WTC11 (cell line): ENCODE measurements around the gene SMAP1. TPM values are rescaled to one million over a fixed set of nuclear protein-coding genes. Genes with fewer than 3 reads are reported as not detected.
A peak's percentile ranks its signal among the peaks of the same experiment; 100 is the strongest.

Experiments
- ATAC-seq: fragments of 200-7000 bp; cut with Tn5 transposase; 2 replicates; pipeline ENCODE4 v1.10.0; 2021; ENCODE audit warnings: mild to moderate bottlenecking, moderate library complexity
- CTCF ChIA-PET: fragments of 300-600 bp; sonication (Branson Sonifier 250); formaldehyde crosslinking; loops from one replicate; lab custom pipeline; 2021; ENCODE audit warnings: antibody characterized with exemption; lab: Charles Lee
- POLR2A ChIA-PET: fragments of 350-600 bp; sonication (Branson Sonifier 250); formaldehyde crosslinking; loops from one replicate; lab custom pipeline; 2021; ENCODE audit warnings: antibody characterized with exemption; lab: Charles Lee
- DNase-seq: peaks from one replicate; pipeline ENCODE4 v3.0.0; 2021; ENCODE audit warnings: low spot score
- H3K27ac Mint-ChIP-seq: 2 replicates; pipeline ENCODE4 v1.8.0; 2021; ENCODE audit warnings: mixed read lengths
- H3K27me3 Mint-ChIP-seq: 2 replicates; pipeline ENCODE4 v1.8.0; 2021; ENCODE audit warnings: low read depth, mild to moderate bottlenecking, moderate library complexity, mixed read lengths
- H3K36me3 Mint-ChIP-seq: 2 replicates; pipeline ENCODE4 v1.8.0; 2021; ENCODE audit warnings: mixed read lengths
- H3K4me1 Mint-ChIP-seq: 2 replicates; pipeline ENCODE4 v1.8.0; 2022; ENCODE audit warnings: mixed read lengths
- H3K4me3 Mint-ChIP-seq: 2 replicates; pipeline ENCODE4 v1.8.0; 2021; ENCODE audit warnings: mild to moderate bottlenecking, moderate library complexity, mixed read lengths
- H3K9me3 Mint-ChIP-seq: 2 replicates; pipeline ENCODE4 v1.8.0; 2021; ENCODE audit warnings: mixed read lengths
- AFF4 ChIP-seq: sonication (generic); formaldehyde crosslinking; IDR thresholded peaks from 2 replicates; pipeline ENCODE4 v1.8.1; 2023; ENCODE audit warnings: mild to moderate bottlenecking, missing genetic modification reagents, borderline replicate concordance
- EMX1 ChIP-seq: fragments of 250-450 bp; sonication (Bioruptor Pico); IDR thresholded peaks from 2 replicates; pipeline ENCODE4 v1.8.0; 2021; ENCODE audit warnings: mild to moderate bottlenecking
- FOXP1 ChIP-seq: sonication (generic); formaldehyde crosslinking; IDR thresholded peaks from 2 replicates; pipeline ENCODE4 v1.8.0; 2022; ENCODE audit warnings: missing genetic modification reagents, mild to moderate bottlenecking, moderate library complexity, borderline replicate concordance
- HMGA2 ChIP-seq: fragments of 250-450 bp; sonication (Bioruptor Pico); IDR thresholded peaks from 2 replicates; pipeline ENCODE4 v1.4.0; 2021; ENCODE audit warnings: mild to moderate bottlenecking, moderate library complexity
- IRF1 ChIP-seq: sonication (generic); formaldehyde crosslinking; IDR thresholded peaks from 2 replicates; pipeline ENCODE4 v1.8.0; 2023; ENCODE audit warnings: missing genetic modification reagents
- JUN ChIP-seq: sonication (generic); formaldehyde crosslinking; IDR thresholded peaks from 2 replicates; pipeline ENCODE4 v1.8.0; 2023; ENCODE audit warnings: mild to moderate bottlenecking, missing genetic modification reagents
- NFATC4 ChIP-seq: fragments of 250-450 bp; sonication (Bioruptor Pico); IDR thresholded peaks from 2 replicates; pipeline ENCODE4 v1.9.0; 2021; ENCODE audit warnings: mild to moderate bottlenecking
- NFE2L1 ChIP-seq: sonication (generic); formaldehyde crosslinking; IDR thresholded peaks from 2 replicates; pipeline ENCODE4 v1.8.1; 2023; ENCODE audit warnings: missing genetic modification reagents
- OVOL2 ChIP-seq: fragments of 250-450 bp; sonication (Bioruptor Pico); IDR thresholded peaks from 2 replicates; pipeline ENCODE4 v1.9.0; 2021; ENCODE audit warnings: mild to moderate bottlenecking, borderline replicate concordance
- PREB ChIP-seq: sonication (generic); formaldehyde crosslinking; IDR thresholded peaks from 2 replicates; pipeline ENCODE4 v1.8.1; 2022; ENCODE audit warnings: mild to moderate bottlenecking, missing genetic modification reagents, moderate library complexity, borderline replicate concordance
- ZNF121 ChIP-seq: sonication (generic); formaldehyde crosslinking; IDR thresholded peaks from 2 replicates; pipeline ENCODE4 v1.8.0; 2023; ENCODE audit warnings: missing genetic modification reagents
- ZNF317 ChIP-seq: sonication (generic); formaldehyde crosslinking; IDR thresholded peaks from 2 replicates; pipeline ENCODE4 v1.8.1; 2023; ENCODE audit warnings: low read depth, mild to moderate bottlenecking, moderate library complexity, missing genetic modification reagents, borderline replicate concordance
- total RNA-seq: library from RNA; stranded (reverse); gene quantifications from 3 replicates; pipeline ENCODE4 v1.2.3, GENCODE V29; 2021
- TF ChIP-seq, protein P1 (sequence below): sonication (generic); formaldehyde crosslinking; IDR thresholded peaks from 2 replicates; pipeline ENCODE4 v1.8.1; 2023; ENCODE audit warnings: mild to moderate bottlenecking, moderate library complexity, missing genetic modification reagents
- TF ChIP-seq, protein P2 (sequence below): sonication (generic); formaldehyde crosslinking; IDR thresholded peaks from 2 replicates; pipeline ENCODE4 v1.8.1; 2023; ENCODE audit warnings: mild to moderate bottlenecking, missing genetic modification reagents
- TF ChIP-seq, protein P3 (sequence below): sonication (generic); formaldehyde crosslinking; IDR thresholded peaks from 2 replicates; pipeline ENCODE4 v1.8.1; 2023; ENCODE audit warnings: mild to moderate bottlenecking, missing genetic modification reagents
- TF ChIP-seq, protein P4 (sequence below): sonication (generic); formaldehyde crosslinking; IDR thresholded peaks from 2 replicates; pipeline ENCODE4 v1.8.0; 2023; ENCODE audit warnings: missing genetic modification reagents, mild to moderate bottlenecking, borderline replicate concordance
- TF ChIP-seq, protein P5 (sequence below): sonication (generic); formaldehyde crosslinking; IDR thresholded peaks from 2 replicates; pipeline ENCODE4 v1.8.0; 2022; ENCODE audit warnings: missing genetic modification reagents

SMAP1 gene
- total RNA-seq, 1 experiment from 2014 or later = 29.0 TPM

GRCh38 chr6:70684794-70685493 is 17.3 kb downstream of the SMAP1 start:
- Mint-ChIP-seq H3K4me3 (no peak overlapping the region), H3K9me3 (no peaks in the 10 kb centered on the region), H3K4me1 (peaks cover 26% of the 10 kb centered on the region), H3K27me3 (no peaks in the 10 kb centered on the region), H3K36me3 (no peaks in the 10 kb centered on the region), H3K27ac (peak overlapping the region; percentile 2)
- ATAC-seq (no peak; the same call in 1 of the 2 replicates), DNase-seq (no peak)
- CTCF ChIA-PET = interaction anchor here (0.8 to 3.2 kb wide), 4 partner anchors 137 to 464 kb away, joined by 3 to 42 read pairs (median 4); no protein-coding TSS in a partner anchor
- POLR2A ChIA-PET = interaction anchor here (1.6 kb wide), 1 partner anchor 17 kb away, joined by 9 read pairs; the partner anchor contains the start of gene SMAP1
- TF ChIP-seq, protein P1, sequence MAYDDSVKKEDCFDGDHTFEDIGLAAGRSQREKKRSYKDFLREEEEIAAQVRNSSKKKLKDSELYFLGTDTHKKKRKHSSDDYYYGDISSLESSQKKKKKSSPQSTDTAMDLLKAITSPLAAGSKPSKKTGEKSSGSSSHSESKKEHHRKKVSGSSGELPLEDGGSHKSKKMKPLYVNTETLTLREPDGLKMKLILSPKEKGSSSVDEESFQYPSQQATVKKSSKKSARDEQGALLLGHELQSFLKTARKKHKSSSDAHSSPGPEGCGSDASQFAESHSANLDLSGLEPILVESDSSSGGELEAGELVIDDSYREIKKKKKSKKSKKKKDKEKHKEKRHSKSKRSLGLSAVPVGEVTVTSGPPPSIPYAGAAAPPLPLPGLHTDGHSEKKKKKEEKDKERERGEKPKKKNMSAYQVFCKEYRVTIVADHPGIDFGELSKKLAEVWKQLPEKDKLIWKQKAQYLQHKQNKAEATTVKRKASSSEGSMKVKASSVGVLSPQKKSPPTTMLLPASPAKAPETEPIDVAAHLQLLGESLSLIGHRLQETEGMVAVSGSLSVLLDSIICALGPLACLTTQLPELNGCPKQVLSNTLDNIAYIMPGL (CRISPR knock-in tag) = no peak
- TF ChIP-seq NFATC4 (no peak), ZNF121 (CRISPR knock-in tag) (no peak), PREB (CRISPR knock-in tag) (no peak), JUN (CRISPR knock-in tag) (no peak), OVOL2 (CRISPR knock-in tag) (no peak), AFF4 (CRISPR knock-in tag) (no peak), ZNF317 (CRISPR knock-in tag) (no peak), FOXP1 (CRISPR knock-in tag) (no peak), NFE2L1 (CRISPR knock-in tag) (no peak), EMX1 (CRISPR knock-in tag) (no peak), IRF1 (no peak), HMGA2 (CRISPR knock-in tag) (no peak)
- TF ChIP-seq, protein P2, sequence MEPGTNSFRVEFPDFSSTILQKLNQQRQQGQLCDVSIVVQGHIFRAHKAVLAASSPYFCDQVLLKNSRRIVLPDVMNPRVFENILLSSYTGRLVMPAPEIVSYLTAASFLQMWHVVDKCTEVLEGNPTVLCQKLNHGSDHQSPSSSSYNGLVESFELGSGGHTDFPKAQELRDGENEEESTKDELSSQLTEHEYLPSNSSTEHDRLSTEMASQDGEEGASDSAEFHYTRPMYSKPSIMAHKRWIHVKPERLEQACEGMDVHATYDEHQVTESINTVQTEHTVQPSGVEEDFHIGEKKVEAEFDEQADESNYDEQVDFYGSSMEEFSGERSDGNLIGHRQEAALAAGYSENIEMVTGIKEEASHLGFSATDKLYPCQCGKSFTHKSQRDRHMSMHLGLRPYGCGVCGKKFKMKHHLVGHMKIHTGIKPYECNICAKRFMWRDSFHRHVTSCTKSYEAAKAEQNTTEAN (CRISPR knock-in tag) = no peak
- TF ChIP-seq, protein P3, sequence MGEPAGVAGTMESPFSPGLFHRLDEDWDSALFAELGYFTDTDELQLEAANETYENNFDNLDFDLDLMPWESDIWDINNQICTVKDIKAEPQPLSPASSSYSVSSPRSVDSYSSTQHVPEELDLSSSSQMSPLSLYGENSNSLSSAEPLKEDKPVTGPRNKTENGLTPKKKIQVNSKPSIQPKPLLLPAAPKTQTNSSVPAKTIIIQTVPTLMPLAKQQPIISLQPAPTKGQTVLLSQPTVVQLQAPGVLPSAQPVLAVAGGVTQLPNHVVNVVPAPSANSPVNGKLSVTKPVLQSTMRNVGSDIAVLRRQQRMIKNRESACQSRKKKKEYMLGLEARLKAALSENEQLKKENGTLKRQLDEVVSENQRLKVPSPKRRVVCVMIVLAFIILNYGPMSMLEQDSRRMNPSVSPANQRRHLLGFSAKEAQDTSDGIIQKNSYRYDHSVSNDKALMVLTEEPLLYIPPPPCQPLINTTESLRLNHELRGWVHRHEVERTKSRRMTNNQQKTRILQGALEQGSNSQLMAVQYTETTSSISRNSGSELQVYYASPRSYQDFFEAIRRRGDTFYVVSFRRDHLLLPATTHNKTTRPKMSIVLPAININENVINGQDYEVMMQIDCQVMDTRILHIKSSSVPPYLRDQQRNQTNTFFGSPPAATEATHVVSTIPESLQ (CRISPR knock-in tag) = no peak
- TF ChIP-seq, protein P4, sequence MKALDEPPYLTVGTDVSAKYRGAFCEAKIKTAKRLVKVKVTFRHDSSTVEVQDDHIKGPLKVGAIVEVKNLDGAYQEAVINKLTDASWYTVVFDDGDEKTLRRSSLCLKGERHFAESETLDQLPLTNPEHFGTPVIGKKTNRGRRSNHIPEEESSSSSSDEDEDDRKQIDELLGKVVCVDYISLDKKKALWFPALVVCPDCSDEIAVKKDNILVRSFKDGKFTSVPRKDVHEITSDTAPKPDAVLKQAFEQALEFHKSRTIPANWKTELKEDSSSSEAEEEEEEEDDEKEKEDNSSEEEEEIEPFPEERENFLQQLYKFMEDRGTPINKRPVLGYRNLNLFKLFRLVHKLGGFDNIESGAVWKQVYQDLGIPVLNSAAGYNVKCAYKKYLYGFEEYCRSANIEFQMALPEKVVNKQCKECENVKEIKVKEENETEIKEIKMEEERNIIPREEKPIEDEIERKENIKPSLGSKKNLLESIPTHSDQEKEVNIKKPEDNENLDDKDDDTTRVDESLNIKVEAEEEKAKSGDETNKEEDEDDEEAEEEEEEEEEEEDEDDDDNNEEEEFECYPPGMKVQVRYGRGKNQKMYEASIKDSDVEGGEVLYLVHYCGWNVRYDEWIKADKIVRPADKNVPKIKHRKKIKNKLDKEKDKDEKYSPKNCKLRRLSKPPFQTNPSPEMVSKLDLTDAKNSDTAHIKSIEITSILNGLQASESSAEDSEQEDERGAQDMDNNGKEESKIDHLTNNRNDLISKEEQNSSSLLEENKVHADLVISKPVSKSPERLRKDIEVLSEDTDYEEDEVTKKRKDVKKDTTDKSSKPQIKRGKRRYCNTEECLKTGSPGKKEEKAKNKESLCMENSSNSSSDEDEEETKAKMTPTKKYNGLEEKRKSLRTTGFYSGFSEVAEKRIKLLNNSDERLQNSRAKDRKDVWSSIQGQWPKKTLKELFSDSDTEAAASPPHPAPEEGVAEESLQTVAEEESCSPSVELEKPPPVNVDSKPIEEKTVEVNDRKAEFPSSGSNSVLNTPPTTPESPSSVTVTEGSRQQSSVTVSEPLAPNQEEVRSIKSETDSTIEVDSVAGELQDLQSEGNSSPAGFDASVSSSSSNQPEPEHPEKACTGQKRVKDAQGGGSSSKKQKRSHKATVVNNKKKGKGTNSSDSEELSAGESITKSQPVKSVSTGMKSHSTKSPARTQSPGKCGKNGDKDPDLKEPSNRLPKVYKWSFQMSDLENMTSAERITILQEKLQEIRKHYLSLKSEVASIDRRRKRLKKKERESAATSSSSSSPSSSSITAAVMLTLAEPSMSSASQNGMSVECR (CRISPR knock-in tag) = no peak
- TF ChIP-seq, protein P5, sequence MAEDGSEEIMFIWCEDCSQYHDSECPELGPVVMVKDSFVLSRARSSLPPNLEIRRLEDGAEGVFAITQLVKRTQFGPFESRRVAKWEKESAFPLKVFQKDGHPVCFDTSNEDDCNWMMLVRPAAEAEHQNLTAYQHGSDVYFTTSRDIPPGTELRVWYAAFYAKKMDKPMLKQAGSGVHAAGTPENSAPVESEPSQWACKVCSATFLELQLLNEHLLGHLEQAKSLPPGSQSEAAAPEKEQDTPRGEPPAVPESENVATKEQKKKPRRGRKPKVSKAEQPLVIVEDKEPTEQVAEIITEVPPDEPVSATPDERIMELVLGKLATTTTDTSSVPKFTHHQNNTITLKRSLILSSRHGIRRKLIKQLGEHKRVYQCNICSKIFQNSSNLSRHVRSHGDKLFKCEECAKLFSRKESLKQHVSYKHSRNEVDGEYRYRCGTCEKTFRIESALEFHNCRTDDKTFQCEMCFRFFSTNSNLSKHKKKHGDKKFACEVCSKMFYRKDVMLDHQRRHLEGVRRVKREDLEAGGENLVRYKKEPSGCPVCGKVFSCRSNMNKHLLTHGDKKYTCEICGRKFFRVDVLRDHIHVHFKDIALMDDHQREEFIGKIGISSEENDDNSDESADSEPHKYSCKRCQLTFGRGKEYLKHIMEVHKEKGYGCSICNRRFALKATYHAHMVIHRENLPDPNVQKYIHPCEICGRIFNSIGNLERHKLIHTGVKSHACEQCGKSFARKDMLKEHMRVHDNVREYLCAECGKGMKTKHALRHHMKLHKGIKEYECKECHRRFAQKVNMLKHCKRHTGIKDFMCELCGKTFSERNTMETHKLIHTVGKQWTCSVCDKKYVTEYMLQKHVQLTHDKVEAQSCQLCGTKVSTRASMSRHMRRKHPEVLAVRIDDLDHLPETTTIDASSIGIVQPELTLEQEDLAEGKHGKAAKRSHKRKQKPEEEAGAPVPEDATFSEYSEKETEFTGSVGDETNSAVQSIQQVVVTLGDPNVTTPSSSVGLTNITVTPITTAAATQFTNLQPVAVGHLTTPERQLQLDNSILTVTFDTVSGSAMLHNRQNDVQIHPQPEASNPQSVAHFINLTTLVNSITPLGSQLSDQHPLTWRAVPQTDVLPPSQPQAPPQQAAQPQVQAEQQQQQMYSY = no peak
